GM12878 (cell line): ENCODE results near the gene CNOT2. TPM values are rescaled to one million over a fixed set of nuclear protein-coding genes. Genes with fewer than 3 reads are reported as not detected.

ENCODE experiments used
- ASH2L ChIP-seq: fragments of 300-600, 200-600 bp; sonication (generic); IDR thresholded peaks from 2 replicates; pipeline ENCODE4 v1.6.1; 2017; ENCODE audit warnings: low read depth, mild to moderate bottlenecking, borderline replicate concordance
- ATF7 ChIP-seq: fragments of 450-650 bp; IDR thresholded peaks from 2 replicates; pipeline ENCODE4 v1.6.1; 2016; ENCODE audit warnings: low read depth, mild to moderate bottlenecking
- CBFB ChIP-seq: IDR thresholded peaks from 2 replicates; pipeline ENCODE4 v1.6.1; 2016; ENCODE audit warnings: antibody characterized with exemption, low read depth
- CREB1 ChIP-seq: IDR thresholded peaks from 2 replicates; pipeline ENCODE4 v1.6.1; 2012; ENCODE audit warnings: low read depth, mild to moderate bottlenecking, inconsistent platforms
- CREM ChIP-seq: IDR thresholded peaks from 2 replicates; pipeline ENCODE4 v1.6.1; 2014; ENCODE audit warnings: antibody characterized with exemption, low read depth
- FOXM1 ChIP-seq: IDR thresholded peaks from 2 replicates; pipeline ENCODE4 v1.6.1; 2012; ENCODE audit warnings: low read depth, mild to moderate bottlenecking, inconsistent platforms, low read length, moderate library complexity
- GABPA ChIP-seq: IDR thresholded peaks from 2 replicates; pipeline ENCODE4 v1.6.1; 2014; ENCODE audit warnings: antibody characterized with exemption, low read depth, mild to moderate bottlenecking, inconsistent platforms
- IRF4 ChIP-seq: IDR thresholded peaks from 2 replicates; pipeline ENCODE4 v1.6.1; 2011; ENCODE audit warnings: low read depth, low read length
- IRF5 ChIP-seq: fragments of 450-650 bp; IDR thresholded peaks from 2 replicates; pipeline ENCODE4 v1.6.1; 2017; ENCODE audit warnings: borderline replicate concordance
- KAT2A ChIP-seq: conservative IDR thresholded peaks from 2 replicates; pipeline ENCODE4 v1.6.1; 2011; ENCODE audit warnings: low read depth, low read length; ENCODE audit not compliant: control insufficient read depth
- LARP7 ChIP-seq: fragments of 450-650 bp; IDR thresholded peaks from 2 replicates; pipeline ENCODE4 v1.6.1; 2017; ENCODE audit warnings: mild to moderate bottlenecking
- MEF2A ChIP-seq: IDR thresholded peaks from 2 replicates; pipeline ENCODE4 v1.6.1; 2011; ENCODE audit warnings: low read depth, mild to moderate bottlenecking, low read length, moderate library complexity; ENCODE audit not compliant: insufficient read depth
- MEF2B ChIP-seq: fragments of 450-650 bp; IDR thresholded peaks from 2 replicates; pipeline ENCODE4 v1.6.1; 2018; ENCODE audit warnings: mild to moderate bottlenecking, moderate library complexity; ENCODE audit not compliant: partially characterized antibody, poor library complexity, severe bottlenecking
- MTA3 ChIP-seq: IDR thresholded peaks from 2 replicates; pipeline ENCODE4 v1.6.1; 2012; ENCODE audit warnings: low read length, inconsistent platforms, borderline replicate concordance
- NR2C1 ChIP-seq: fragments of 450-650 bp; IDR thresholded peaks from 2 replicates; pipeline ENCODE4 v1.6.1; 2017; ENCODE audit warnings: antibody characterized with exemption, mild to moderate bottlenecking, moderate library complexity
- PBX3 ChIP-seq: IDR thresholded peaks from 2 replicates; pipeline ENCODE4 v1.6.1; 2011; ENCODE audit warnings: mild to moderate bottlenecking, low read depth, low read length, moderate library complexity; ENCODE audit not compliant: insufficient replicate concordance
- PML ChIP-seq: IDR thresholded peaks from 2 replicates; pipeline ENCODE4 v1.6.1; 2012; ENCODE audit warnings: low read length, inconsistent platforms
- POLR2A ChIP-seq: IDR thresholded peaks from 2 replicates; pipeline ENCODE4 v1.6.1; 2011; ENCODE audit warnings: low read depth, mild to moderate bottlenecking, low read length
- POU2F2 ChIP-seq: IDR thresholded peaks from 3 replicates; pipeline ENCODE4 v1.6.1; 2011; ENCODE audit warnings: low read depth, mild to moderate bottlenecking, low read length, borderline replicate concordance
- SMAD5 ChIP-seq: IDR thresholded peaks from 2 replicates; pipeline ENCODE4 v1.6.1; 2016; ENCODE audit warnings: antibody characterized with exemption, low read depth
- SMARCA5 ChIP-seq: fragments of 450-650 bp; IDR thresholded peaks from 2 replicates; pipeline ENCODE4 v1.6.1; 2017; ENCODE audit warnings: mild to moderate bottlenecking
- SPI1 ChIP-seq: IDR thresholded peaks from 2 replicates; pipeline ENCODE4 v1.6.1; 2011; ENCODE audit warnings: low read depth, mild to moderate bottlenecking, low read length, moderate library complexity, borderline replicate concordance; ENCODE audit not compliant: insufficient read depth
- STAT3 ChIP-seq: IDR thresholded peaks from 2 replicates; pipeline ENCODE4 v1.6.1; 2011; ENCODE audit warnings: low read depth, low read length, improper control_type of control experiment
- TBL1XR1 ChIP-seq: IDR thresholded peaks from 2 replicates; pipeline ENCODE4 v1.6.1; 2012; ENCODE audit warnings: low read depth, low read length, improper control_type of control experiment
- TCF12 ChIP-seq: IDR thresholded peaks from 2 replicates; pipeline ENCODE4 v1.6.1; 2011; ENCODE audit warnings: low read depth, mild to moderate bottlenecking, low read length
- ZBTB4 ChIP-seq: fragments of 450-650 bp; formaldehyde crosslinking; IDR thresholded peaks from 2 replicates; pipeline ENCODE4 v1.4.0; 2022; ENCODE audit warnings: mild to moderate bottlenecking, moderate library complexity
- ZNF384 ChIP-seq: IDR thresholded peaks from 2 replicates; pipeline ENCODE4 v1.6.1; 2012; ENCODE audit warnings: low read depth, mild to moderate bottlenecking, low read length, improper control_type of control experiment, borderline replicate concordance
- polyA plus RNA-seq, 11 experiments: library from polyadenylated mRNA; depleted of rRNA in 4 of 11; unstranded in 6 of 11; stranded (reverse) in 5 of 11; fragments of >200 nt; fragmentation: Nextera tagmentation in 4 of 11; fragmentation: Illumina TruSeq in 1 of 11; extraction: Ambion mirVana in 4 of 11; extraction: Trizol in 1 of 11; gene quantifications; 1 replicate in 1 of 11; 2 replicates in 10 of 11; pipeline versions ENCODE4 v1.2.1 to v1.2.3, GENCODE V29; 2011 to 2016; ENCODE audit warnings: inconsistent platforms in 2 of 11, missing spikeins in 2 of 11, low read depth in 1 of 11
- total RNA-seq, 4 experiments: library from RNA; depleted of rRNA in 3 of 4; stranded (reverse); fragments of >200 nt in 3 of 4; fragmentation: Illumina TruSeq in 1 of 4; extraction: Trizol in 1 of 4; gene quantifications; 2 replicates each; pipeline versions ENCODE4 v1.2.1 to v1.2.3, GENCODE V29; 2013 to 2021

Gene CNOT2
- total and polyA plus RNA-seq, 10 of the 15 experiments (the other 5 are each of a cell fraction or from before 2014, with no cell fraction given) = 37.9 to 127 (median 82.4) TPM

- 0 out of 2 replicates have a peak, but pooled peaks have one; percentile 48 for TF ChIP-seq ASH2L
- TF ChIP-seq MEF2A = 0 out of 2 replicates have a peak, but pooled peaks have one; percentile 7
- TF ChIP-seq IRF5 = no peak
- TF ChIP-seq ZNF384 = peak; percentile 55; the same call in 1 of the 2 replicates
- peak; percentile 100 for TF ChIP-seq NR2C1
- TF ChIP-seq PBX3 = no peak
- TF ChIP-seq SMAD5 = no peak; the same call in 1 of the 2 replicates
- TF ChIP-seq IRF4 = 0 out of 2 replicates have a peak, but pooled peaks have one; percentile 16
- TF ChIP-seq ATF7 = peak; percentile 78
- peak; percentile 31; the same call in 1 of the 2 replicates for TF ChIP-seq GABPA
- 0 out of 2 replicates have a peak, but pooled peaks have one; percentile 11 for TF ChIP-seq FOXM1
- peak; percentile 57 for TF ChIP-seq MEF2B
- TF ChIP-seq CREM = peak; percentile 72
- TF ChIP-seq MTA3 = no peak; the same call in 1 of the 2 replicates
- TF ChIP-seq KAT2A = no peak
- TF ChIP-seq SPI1 = peak; percentile 28; the same call in 1 of the 2 replicates
- peak; percentile 67; the same call in 1 of the 2 replicates for TF ChIP-seq TCF12
- TF ChIP-seq SMARCA5 = peak; percentile 42; the same call in 1 of the 2 replicates
- peak; percentile 73; the same call in 1 of the 2 replicates for TF ChIP-seq PML
- peak; percentile 81 for TF ChIP-seq CREB1
- no peak for TF ChIP-seq POU2F2
- peak; percentile 98 for TF ChIP-seq TBL1XR1
- no peak for TF ChIP-seq STAT3
- TF ChIP-seq CBFB = peak; percentile 27; the same call in 1 of the 2 replicates
- TF ChIP-seq POLR2A = peak; percentile 88
- TF ChIP-seq LARP7 = peak; percentile 88
- TF ChIP-seq ZBTB4 = no peak
Measured at GRCh38 chr12:70242695-70243509, at the start of gene CNOT2 (continued).
